NCI-H2029 treated with DMSO at 0.1 percent for 48 hours (cell line): Measurements from ENCODE around the gene CCER1.

Experiments
- DNase-seq: peaks from one replicate; lab custom pipeline; 2025; lab: John Stamatoyannopoulos, UW

CCER1 gene

GRCh38 chr12:90969346-90969745 lies 14.4 kb upstream of the CCER1 start:
- DNase-seq, result no peak

GRCh38 chr12:90965204-90965603 lies 10.2 kb upstream of the CCER1 start:
- DNase-seq, result no peak

- DNase-seq, result no peak
Measured at GRCh38 chr12:90964616-90965015, 9.6 kb upstream of the CCER1 start.

- no peak for DNase-seq
Measured at GRCh38 chr12:90963946-90964345, 9.0 kb upstream of the CCER1 start.

- DNase-seq, result no peak
Measured at GRCh38 chr12:90961154-90961553, 6.2 kb upstream of the CCER1 start.

GRCh38 chr12:90959538-90960139 lies 4.7 kb upstream of the CCER1 start:
- DNase-seq, result no peak

GRCh38 chr12:90959032-90959431 lies 4.1 kb upstream of the CCER1 start:
- no peak for DNase-seq

- no peak for DNase-seq
Measured at GRCh38 chr12:90958347-90958746, 3.4 kb upstream of the CCER1 start.

- no peak for DNase-seq
Measured at GRCh38 chr12:90954428-90954827, 548 bp downstream of the CCER1 start.

GRCh38 chr12:90953956-90954421 lies 987 bp downstream of the CCER1 start:
- DNase-seq, result no peak

GRCh38 chr12:90951432-90952105 lies 3.4 kb downstream of the CCER1 start:
- DNase-seq, result no peak

GRCh38 chr12:90947869-90948268 lies 7.1 kb downstream of the CCER1 start:
- DNase-seq, result peak; percentile 40

GRCh38 chr12:90945070-90945649 lies 9.8 kb downstream of the CCER1 start:
- no peak for DNase-seq

GRCh38 chr12:90943255-90943654 lies 11.7 kb downstream of the CCER1 start:
- no peak for DNase-seq

GRCh38 chr12:90940872-90941499 lies 14.0 kb downstream of the CCER1 start:
- peak; percentile 45 for DNase-seq

- DNase-seq, result no peak
Measured at GRCh38 chr12:90939382-90939781, 15.6 kb downstream of the CCER1 start.

- no peak for DNase-seq
Measured at GRCh38 chr12:90938451-90938850, 16.5 kb downstream of the CCER1 start.

GRCh38 chr12:90937651-90938050 lies 17.3 kb downstream of the CCER1 start:
- no peak for DNase-seq

GRCh38 chr12:90936230-90937005 lies 18.6 kb downstream of the CCER1 start:
- DNase-seq, result no peak

GRCh38 chr12:90925562-90925961 lies 29.4 kb downstream of the CCER1 start:
- DNase-seq, result no peak

GRCh38 chr12:90924406-90924805 lies 30.6 kb downstream of the CCER1 start:
- DNase-seq, result no peak

GRCh38 chr12:90922145-90922627 lies 32.8 kb downstream of the CCER1 start:
- no peak for DNase-seq
